GM19238 (cell line): ENCODE measurements around the gene ROR2.

ENCODE experiments used
- DNase-seq: peaks from one replicate; pipeline ENCODE4 v3.0.0; 2011; ENCODE audit warnings: low spot score; ENCODE audit not compliant: insufficient read length

Gene ROR2

GRCh38 chr9:91818647-91819403, 131.2 kb downstream of the ROR2 start:
- no peak for DNase-seq

GRCh38 chr9:91818225-91818585, 131.8 kb downstream of the ROR2 start:
- DNase-seq: no peak

- no peak for DNase-seq
Measured at GRCh38 chr9:91817493-91818224, 132.4 kb downstream of the ROR2 start.

GRCh38 chr9:91817106-91817492, 132.9 kb downstream of the ROR2 start:
- no peak for DNase-seq

GRCh38 chr9:91816356-91816755, 133.7 kb downstream of the ROR2 start:
- no peak for DNase-seq

- DNase-seq: no peak
Measured at GRCh38 chr9:91815896-91816295, 134.1 kb downstream of the ROR2 start.

- no peak for DNase-seq
Measured at GRCh38 chr9:91814753-91815152, 135.3 kb downstream of the ROR2 start.

- DNase-seq: no peak
Measured at GRCh38 chr9:91814201-91814600, 135.8 kb downstream of the ROR2 start.

GRCh38 chr9:91813176-91813795, 136.7 kb downstream of the ROR2 start:
- DNase-seq: no peak

GRCh38 chr9:91812191-91812590, 137.8 kb downstream of the ROR2 start:
- no peak for DNase-seq

- no peak for DNase-seq
Measured at GRCh38 chr9:91811024-91811909, 138.8 kb downstream of the ROR2 start.

GRCh38 chr9:91810286-91810905, 139.6 kb downstream of the ROR2 start:
- no peak for DNase-seq

- DNase-seq: no peak
Measured at GRCh38 chr9:91809581-91810285, 140.3 kb downstream of the ROR2 start.

GRCh38 chr9:91807643-91808246, 142.3 kb downstream of the ROR2 start:
- no peak for DNase-seq

GRCh38 chr9:91805031-91805430, 145.0 kb downstream of the ROR2 start:
- DNase-seq: no peak

GRCh38 chr9:91803970-91804752, 145.9 kb downstream of the ROR2 start:
- no peak for DNase-seq

GRCh38 chr9:91803151-91803940, 146.7 kb downstream of the ROR2 start:
- no peak for DNase-seq

- DNase-seq: no peak
Measured at GRCh38 chr9:91802391-91802790, 147.6 kb downstream of the ROR2 start.
